ENCODE measurements around the gene MATN4. TPM values are rescaled to one million over a fixed set of nuclear protein-coding genes. Genes with fewer than 3 reads are reported as not detected.

MATN4 gene
- total RNA-seq, 1 experiment from 2014 or later: 0.64 TPM

- H2AFZ ChIP-seq (ENCODE audit: low read depth, low read length, poor library complexity, severe bottlenecking): peak overlapping the region; percentile 92
- no peak overlapping the region for H3K4me3 ChIP-seq (replicated peaks in 1 of 2; ENCODE audit: low read depth in 1 of 2, low read length in 2 of 2)
Observed at GRCh38 chr20:45311589-45312211, 3.6 kb upstream of the MATN4 start.

More at GRCh38 chr20:45311589-45312211, 3.6 kb upstream of the MATN4 start:
- DNase-seq (ENCODE audit: low read depth, low spot score) (peak; percentile 47), ATAC-seq (peak; percentile 97)
- no peaks in the 10 kb centered on the region for H3K36me3 ChIP-seq (ENCODE audit: control insufficient read depth in 1 of 2, insufficient read depth in 2 of 2, low read length in 2 of 2)
- RAD21 ChIA-PET (ENCODE audit: low non-redundant PET in 1 of 2, low total read pairs in 2 of 2, uncharacterized antibody in 2 of 2, unreplicated experiment in 2 of 2): interaction anchor here in 1 of 2 experiments (0.9 kb wide), 2 partner anchors 125 to 268 kb away, joined by 3 read pairs; no protein-coding TSS in a partner anchor
- H3K9ac ChIP-seq (ENCODE audit: low read length): no peak overlapping the region
- intact Hi-C loops (cut with micrococcal nuclease): loop anchor here (5.0 kb wide), 1 partner anchor 269 kb away; no protein-coding TSS in a partner anchor
- H3K4me1 ChIP-seq (ENCODE audit: control insufficient read depth in 1 of 2, insufficient read depth in 2 of 2, low read length in 2 of 2): peaks cover 0 to 10% of the 10 kb centered on the region in 2 experiments; a peak in 2 of 4 replicates
- no peak overlapping the region for H3K27ac ChIP-seq (ENCODE audit: low read depth, low read length)
- BruUV-seq (replicated peaks): no TSS peak
- H3K9me3 ChIP-seq (ENCODE audit: control insufficient read depth in 1 of 2, insufficient read depth in 1 of 2, low read depth in 1 of 2, low read length in 2 of 2): no peaks in the 10 kb centered on the region
- H3K4me2 ChIP-seq (ENCODE audit: low read length): peak overlapping the region; percentile 53
- CTCF ChIA-PET: interaction anchor here (0.6 to 1.7 kb wide), 20 partner anchors 8 to 469 kb away, joined by 3 to 15 read pairs (median 4); partner anchors contain the start of gene SYS1
- H3K27me3 ChIP-seq (ENCODE audit: insufficient read depth, low read length): no peaks in the 10 kb centered on the region
- no peaks in the 10 kb centered on the region for H4K20me1 ChIP-seq (ENCODE audit: insufficient read depth)
- no peaks in the 10 kb centered on the region for H3K79me2 ChIP-seq (ENCODE audit: insufficient read depth, low read length)
- POLR2A ChIA-PET: interaction anchor here (1.1 kb wide), 1 partner anchor 125 kb away, joined by 5 read pairs; no protein-coding TSS in a partner anchor
- TF ChIP-seq CBX3 (IDR thresholded peaks at IDR 0.05; ENCODE audit: low read depth) (no peak), ATF3 (IDR thresholded peaks at IDR 0.05) (no peak), SRF (IDR thresholded peaks at IDR 0.05; ENCODE audit: low read depth) (no peak), SP1 (IDR thresholded peaks at IDR 0.05; ENCODE audit: low read depth) (no peak), EZH2 (IDR thresholded peaks at IDR 0.05) (no peak), CTCF (IDR thresholded peaks at IDR 0.05 in 2 of 3, conservative IDR thresholded peaks at IDR 0.05 in 1 of 3; ENCODE audit: borderline replicate concordance in 1 of 3, insufficient read depth in 1 of 3, low read depth in 2 of 3, low read length in 2 of 3) (peak; percentile 61 to 96 (median 84); a peak in 5 of 6 replicates), POLR2A (IDR thresholded peaks at IDR 0.05; ENCODE audit: borderline replicate concordance, extremely low read depth, insufficient read depth, insufficient read length) (no peak), JUND (IDR thresholded peaks at IDR 0.05) (no peak), TCF7L2 (IDR thresholded peaks at IDR 0.05; ENCODE audit: borderline replicate concordance, extremely low read depth, insufficient read depth, insufficient read length) (peak; percentile 37), ELF1 (IDR thresholded peaks at IDR 0.05; ENCODE audit: borderline replicate concordance, low read depth) (no peak), POLR2AphosphoS5 (IDR thresholded peaks at IDR 0.05; ENCODE audit: low read depth, low read length) (no peak), YY1 (IDR thresholded peaks at IDR 0.05; ENCODE audit: extremely low read depth, insufficient replicate concordance, low read depth, low read length) (no peak), ZFX (IDR thresholded peaks at IDR 0.05) (no peak), RAD21 (IDR thresholded peaks at IDR 0.05; ENCODE audit: low read depth) (peak; percentile 75), MAX (IDR thresholded peaks at IDR 0.05) (peak; percentile 36; the same call in 1 of the 2 replicates), ZNF274 (IDR thresholded peaks at IDR 0.05; ENCODE audit: low read depth, low read length) (no peak), SIN3A (IDR thresholded peaks at IDR 0.05; ENCODE audit: low read depth) (no peak)
- H3K9me2 ChIP-seq (ENCODE audit: insufficient read depth): no peaks in the 10 kb centered on the region
